ENCODE data around the gene CYTH4.

- TF ChIP-seq POLR2A (IDR thresholded peaks at IDR 0.05) = no peak
- TF ChIP-seq CTCF (IDR thresholded peaks at IDR 0.05) = no peak
Measured at GRCh38 chr22:37254209-37254866, 28.0 kb upstream of the CYTH4 start.
